Subcutaneous adipose tissue (tissue), 4 donors: ENCODE results near the gene HOXB6. TPM values are rescaled to one million over a fixed set of nuclear protein-coding genes. Genes with fewer than 3 reads are reported as not detected.

Experiments used
- total RNA-seq, 4 donors: library from RNA; depleted of rRNA; stranded (reverse); fragments of >200 nt; gene quantifications; one replicate each; pipeline ENCODE4 v1.1.0, GENCODE V29; 2016
- TF ChIP-seq, protein P1 (sequence below): fragments of 450-650 bp; IDR thresholded peaks from one replicate; pipeline ENCODE4 v1.5.1; 2016; ENCODE audit warnings: low read depth, mild to moderate bottlenecking, control low read depth, antibody characterized with exemption, moderate library complexity

HOXB6 gene
- total RNA-seq, 4 donors from 2014 or later, result 4.8 to 12.1 (median 8.9) TPM

DNA sequence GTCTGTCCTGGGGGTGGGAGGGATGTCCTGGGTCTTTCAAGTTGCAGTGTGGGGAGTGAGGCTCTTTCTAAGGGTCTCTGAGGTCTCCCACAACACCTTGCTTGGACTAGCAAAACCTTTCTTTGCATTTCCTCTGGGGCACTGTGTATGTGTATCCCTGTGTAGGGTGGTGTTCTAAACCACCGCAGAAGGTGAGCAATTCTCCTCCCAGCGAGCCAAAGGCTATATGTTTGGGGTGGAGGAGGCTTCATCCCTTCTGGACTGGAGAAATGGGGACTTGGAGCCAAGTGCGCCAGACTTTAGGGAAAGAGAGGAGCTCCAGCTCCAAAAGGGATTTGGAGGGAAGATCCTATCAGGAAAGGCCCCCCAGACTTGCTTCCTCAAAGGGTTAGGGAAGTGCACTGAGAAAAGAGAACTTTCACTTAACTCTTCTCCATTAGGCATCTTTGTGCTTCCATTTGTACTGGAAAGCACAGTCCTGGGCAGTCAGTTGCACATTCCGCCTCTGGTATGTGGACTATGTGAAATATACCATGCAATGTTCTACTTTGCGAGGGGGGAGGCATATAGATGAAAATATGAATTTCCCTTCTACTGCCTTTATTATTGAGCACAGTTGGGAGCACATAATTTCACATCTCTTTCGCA, 40.2 kb upstream of the HOXB6 start:
- TF ChIP-seq, protein P1, sequence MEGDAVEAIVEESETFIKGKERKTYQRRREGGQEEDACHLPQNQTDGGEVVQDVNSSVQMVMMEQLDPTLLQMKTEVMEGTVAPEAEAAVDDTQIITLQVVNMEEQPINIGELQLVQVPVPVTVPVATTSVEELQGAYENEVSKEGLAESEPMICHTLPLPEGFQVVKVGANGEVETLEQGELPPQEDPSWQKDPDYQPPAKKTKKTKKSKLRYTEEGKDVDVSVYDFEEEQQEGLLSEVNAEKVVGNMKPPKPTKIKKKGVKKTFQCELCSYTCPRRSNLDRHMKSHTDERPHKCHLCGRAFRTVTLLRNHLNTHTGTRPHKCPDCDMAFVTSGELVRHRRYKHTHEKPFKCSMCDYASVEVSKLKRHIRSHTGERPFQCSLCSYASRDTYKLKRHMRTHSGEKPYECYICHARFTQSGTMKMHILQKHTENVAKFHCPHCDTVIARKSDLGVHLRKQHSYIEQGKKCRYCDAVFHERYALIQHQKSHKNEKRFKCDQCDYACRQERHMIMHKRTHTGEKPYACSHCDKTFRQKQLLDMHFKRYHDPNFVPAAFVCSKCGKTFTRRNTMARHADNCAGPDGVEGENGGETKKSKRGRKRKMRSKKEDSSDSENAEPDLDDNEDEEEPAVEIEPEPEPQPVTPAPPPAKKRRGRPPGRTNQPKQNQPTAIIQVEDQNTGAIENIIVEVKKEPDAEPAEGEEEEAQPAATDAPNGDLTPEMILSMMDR, result no peak

DNA sequence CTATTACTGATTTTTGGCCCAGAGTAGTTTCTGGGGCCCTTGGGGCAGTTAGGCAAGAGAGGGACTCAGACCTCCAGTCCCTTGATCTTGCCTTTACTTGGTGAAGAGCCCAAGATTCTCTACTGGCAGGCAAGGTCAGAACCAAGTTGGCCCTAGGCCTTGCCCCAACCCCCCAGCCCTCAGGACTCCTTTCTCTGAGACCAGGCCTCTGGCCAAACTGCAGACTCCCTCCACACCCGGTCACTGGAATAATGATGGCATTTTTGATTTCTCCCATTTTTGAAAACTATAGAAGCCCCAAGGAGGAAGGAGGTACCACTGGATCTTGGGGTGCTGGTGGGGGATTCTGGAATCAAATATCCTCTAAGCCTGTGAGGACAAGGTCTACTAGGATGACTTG, 39.4 kb upstream of the HOXB6 start:
- TF ChIP-seq, protein P1, result no peak

GRCh38 chr17:48643697-48644012, 38.9 kb upstream of the HOXB6 start:
- TF ChIP-seq, protein P1, result no peak

GRCh38 chr17:48642843-48643696, 38.3 kb upstream of the HOXB6 start:
- TF ChIP-seq, protein P1, result no peak

DNA sequence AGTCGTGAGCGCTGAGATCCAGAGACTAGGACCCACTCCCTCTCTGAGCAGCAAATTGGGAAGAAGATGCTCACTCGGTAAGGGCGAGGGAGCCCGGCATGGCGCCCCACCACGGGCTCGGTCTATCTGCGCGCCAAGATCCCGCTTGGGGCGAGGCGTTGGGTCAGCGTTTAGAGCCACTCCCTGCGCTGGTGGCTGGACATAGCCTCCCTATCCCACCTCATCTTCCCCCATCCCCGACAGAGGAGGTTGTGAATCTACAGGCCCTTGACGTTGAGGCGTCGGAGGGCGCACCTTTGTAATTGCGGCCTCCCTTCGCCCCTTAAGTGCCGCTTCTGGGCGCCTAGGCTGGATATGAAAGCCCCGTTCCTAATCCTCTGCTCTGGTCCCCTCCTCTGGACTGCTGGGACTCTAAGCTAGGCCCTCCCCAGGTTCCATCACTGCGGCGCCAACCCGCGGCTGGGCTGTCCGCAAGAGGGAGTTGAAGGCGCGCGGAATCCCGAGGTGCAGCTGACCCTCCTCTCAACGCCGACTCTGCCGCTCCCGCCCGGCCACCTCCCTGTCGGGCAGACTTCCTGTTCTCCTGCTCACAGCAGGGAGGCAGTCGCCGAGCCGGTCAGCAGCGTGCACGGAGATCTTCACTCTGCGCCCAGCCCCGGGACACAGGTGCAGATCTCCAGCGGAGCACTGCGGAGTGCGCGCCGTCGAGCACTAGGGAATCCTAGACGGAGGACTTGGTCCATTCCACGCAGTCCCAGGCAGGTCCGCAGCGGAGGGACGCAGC, 37.5 kb upstream of the HOXB6 start:
- TF ChIP-seq, protein P1, result no peak

DNA sequence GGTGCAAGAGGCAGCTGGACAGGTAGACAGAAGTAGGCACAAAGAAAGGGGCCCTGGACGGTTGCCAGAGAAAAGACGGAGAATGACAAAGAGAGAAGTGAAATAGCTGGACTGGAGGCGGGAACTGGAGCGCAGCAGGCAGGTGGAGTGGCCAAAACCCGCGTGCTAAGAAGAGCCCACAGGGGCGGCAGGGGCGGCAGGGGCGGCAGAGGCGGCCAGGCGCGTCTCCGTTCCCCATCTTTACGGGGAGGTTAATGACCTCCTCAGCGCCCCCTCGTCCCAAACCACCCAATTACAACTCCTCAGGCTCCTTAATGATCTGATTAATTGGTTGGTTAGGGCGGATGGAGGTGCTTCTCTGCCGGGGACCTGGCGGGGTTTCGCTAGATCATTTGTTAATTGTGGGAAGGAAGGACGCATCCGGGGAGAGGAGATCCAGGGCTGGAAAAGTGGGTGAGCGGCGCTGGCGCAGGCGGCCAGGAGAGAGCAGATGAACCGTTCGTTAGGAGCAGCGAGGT, 36.8 kb upstream of the HOXB6 start:
- TF ChIP-seq, protein P1, result no peak

DNA sequence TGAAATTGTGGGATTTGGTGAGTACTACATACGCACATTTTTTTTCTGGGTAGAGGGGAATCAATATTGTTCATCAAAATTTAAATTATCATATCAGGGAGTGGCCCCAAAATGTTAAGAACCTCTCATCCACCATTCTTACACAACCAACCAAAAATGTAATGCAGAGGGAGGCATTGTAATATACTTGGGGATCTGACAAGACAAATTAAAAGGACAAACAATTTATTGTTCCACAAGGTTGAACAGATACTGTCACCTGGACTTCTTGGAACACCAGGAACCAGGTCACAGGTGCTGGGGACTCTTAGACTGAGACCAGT, 36.0 kb upstream of the HOXB6 start:
- TF ChIP-seq, protein P1, result no peak
